CD4-positive, alpha-beta memory T cell (primary cell): ENCODE results near the gene IKBIP. TPM values are rescaled to one million over a fixed set of nuclear protein-coding genes. Genes with fewer than 3 reads are reported as not detected.
"Not testable (repeated sequence)": the region's sequence is repeated elsewhere in the genome, so short reads cannot be mapped to it uniquely, and the experiment has no call there.

Experiments used
- CTCF ChIA-PET: fragments of 350-600 bp; sonication (Branson Sonifier 250); formaldehyde crosslinking; loops from one replicate; lab custom pipeline; 2021; ENCODE audit warnings: inconsistent platforms; ENCODE audit not compliant: partially characterized antibody; lab: Charles Lee
- POLR2A ChIA-PET: fragments of 350-600 bp; sonication (Branson Sonifier 250); formaldehyde crosslinking; loops from one replicate; lab custom pipeline; 2021; ENCODE audit not compliant: partially characterized antibody; lab: Charles Lee
- DNase-seq, 5 donors: peaks; one replicate each; pipeline versions ENCODE4 v3.0.0 to v3.0.0-alpha.2; 2020 to 2022; ENCODE audit warnings: mixed read lengths in 1 of 5
- H3K27ac ChIP-seq: one replicate; pipeline ENCODE4 v1.7.0; 2013; ENCODE audit warnings: low read depth, low read length
- H3K27me3 ChIP-seq: 2 replicates; pipeline ENCODE4 v1.7.0; 2013; ENCODE audit warnings: mild to moderate bottlenecking, low read length, moderate library complexity; ENCODE audit not compliant: insufficient read depth
- H3K36me3 ChIP-seq: 2 replicates; pipeline ENCODE4 v1.7.0; 2013; ENCODE audit warnings: mild to moderate bottlenecking, low read length, moderate library complexity; ENCODE audit not compliant: insufficient read depth
- H3K4me1 ChIP-seq: 2 replicates; pipeline ENCODE4 v1.7.0; 2013; ENCODE audit warnings: mild to moderate bottlenecking, low read length, moderate library complexity; ENCODE audit not compliant: insufficient read depth
- H3K4me3 ChIP-seq, 2 donors: one replicate each; pipeline ENCODE4 v1.7.0; 2013; ENCODE audit warnings: low read length in 2 of 2, mild to moderate bottlenecking in 1 of 2
- H3K9me3 ChIP-seq, 2 donors: one replicate each; pipeline ENCODE4 v1.7.0; 2013; ENCODE audit warnings: low read length in 2 of 2, control low read depth in 1 of 2; ENCODE audit not compliant: control insufficient read depth in 1 of 2
- H3K27ac Mint-ChIP-seq, 7 donors: one replicate each; pipeline ENCODE4 v1.8.0; 2020 to 2021; ENCODE audit warnings: mixed read lengths in 7 of 7, mild to moderate bottlenecking in 6 of 7, inconsistent platforms in 3 of 7, moderate library complexity in 3 of 7
- H3K27me3 Mint-ChIP-seq, 2 donors: one replicate each; pipeline ENCODE4 v1.8.0; 2020 to 2021; ENCODE audit warnings: mixed read lengths in 2 of 2
- H3K36me3 Mint-ChIP-seq, 2 donors: one replicate each; pipeline ENCODE4 v1.8.0; 2020 to 2021; ENCODE audit warnings: mixed read lengths in 2 of 2, inconsistent platforms in 1 of 2, mild to moderate bottlenecking in 1 of 2
- H3K4me1 Mint-ChIP-seq, 4 donors: one replicate each; pipeline ENCODE4 v1.8.0; 2020 to 2021; ENCODE audit warnings: mixed read lengths in 4 of 4, mild to moderate bottlenecking in 1 of 4
- H3K4me3 Mint-ChIP-seq, 8 donors: one replicate each; pipeline ENCODE4 v1.8.0; 2020 to 2021; ENCODE audit warnings: mixed read lengths in 8 of 8, mild to moderate bottlenecking in 7 of 8, moderate library complexity in 6 of 8, inconsistent platforms in 3 of 8
- H3K9me3 Mint-ChIP-seq, 8 donors: one replicate each; pipeline ENCODE4 v1.8.0; 2020 to 2021; ENCODE audit warnings: mixed read lengths in 8 of 8, mild to moderate bottlenecking in 5 of 8, inconsistent platforms in 3 of 8, moderate library complexity in 1 of 8
- intact Hi-C: fragments of 100-400 bp; cut with micrococcal nuclease; formaldehyde crosslinking; loops from one replicate; pipeline ENCODE4 v1.15.1; 2023
- polyA plus RNA-seq, 2 donors: library from polyadenylated mRNA; unstranded; fragments of 300-500 nt; fragmentation: Illumina TruSeq; gene quantifications; one replicate each; pipeline ENCODE4 v1.2.3, GENCODE V29; 2021
- total RNA-seq, 2 experiments: library from RNA; stranded (reverse); gene quantifications; one replicate each; pipeline ENCODE4 v1.2.3, GENCODE V29; 2021

IKBIP gene
- total and polyA plus RNA-seq, 4 experiments from 2014 or later = 6.5 to 8.2 (median 7.6) TPM

- no peaks in the 10 kb centered on the region for H3K4me1 ChIP-seq
- no peak overlapping the region for H3K27ac ChIP-seq
- Mint-ChIP-seq H3K4me1 (peaks cover 0 to 3% (median 1%) of the 10 kb centered on the region in 4 donors), H3K4me3 (no peak overlapping the region), H3K27me3 (no peaks in the 10 kb centered on the region), H3K36me3 (no peaks in the 10 kb centered on the region), H3K27ac (no peak overlapping the region), H3K9me3 (no peaks in the 10 kb centered on the region)
- DNase-seq = no peak
- ChIA-PET POLR2A (interaction anchor here (1.7 kb wide), 1 partner anchor 16 kb away, joined by 6 read pairs; no protein-coding TSS in a partner anchor), CTCF (interaction anchor here (0.8 to 1.3 kb wide), 2 partner anchors 8 to 9 kb away, joined by 3 read pairs; no protein-coding TSS in a partner anchor)
- H3K9me3 ChIP-seq = no peaks in the 10 kb centered on the region
- H3K27me3 ChIP-seq = no peaks in the 10 kb centered on the region
- no peaks in the 10 kb centered on the region for H3K36me3 ChIP-seq
- no peak overlapping the region for H3K4me3 ChIP-seq
- intact Hi-C loops = no loop called here
Observed at GRCh38 chr12:98610596-98610995, 34.0 kb downstream of the IKBIP start.

GRCh38 chr12:98606359-98606988 is 38.1 kb downstream of the IKBIP start:
- Mint-ChIP-seq H3K27me3 (no peaks in the 10 kb centered on the region), H3K4me1 (peaks cover 0 to 9% (median 1%) of the 10 kb centered on the region in 4 donors), H3K4me3 (no peak overlapping the region), H3K27ac (peak overlapping the region in 2 of 7 donors; percentile 5 to 9), H3K36me3 (peaks cover 17 to 25% of the 10 kb centered on the region in 2 donors), H3K9me3 (no peaks in the 10 kb centered on the region)
- Histone ChIP-seq H3K27me3 (no peaks in the 10 kb centered on the region), H3K36me3 (peaks cover 15% of the 10 kb centered on the region), H3K4me1 (no peaks in the 10 kb centered on the region), H3K4me3 (no peak overlapping the region), H3K27ac (no peak overlapping the region), H3K9me3 (no peaks in the 10 kb centered on the region)
- no peak for DNase-seq
- intact Hi-C loops = no loop called here
- ChIA-PET POLR2A (interaction anchor here (1.1 to 2.5 kb wide), 2 partner anchors 13 kb away, joined by 3 to 13 read pairs; partner anchors contain the start of gene SLC25A3), CTCF (interaction anchor here (1.1 to 1.4 kb wide), 3 partner anchors 10 to 20 kb away, joined by 3 read pairs; no protein-coding TSS in a partner anchor)

GRCh38 chr12:98601924-98602323 is 42.7 kb downstream of the IKBIP start:
- Mint-ChIP-seq H3K36me3 (peaks cover 31 to 64% of the 10 kb centered on the region in 2 donors), H3K27ac (peak overlapping the region in 2 of 7 donors; percentile 29 to 65), H3K9me3 (no peaks in the 10 kb centered on the region), H3K4me3 (no peak overlapping the region), H3K4me1 (peaks cover 0 to 20% (median 5%) of the 10 kb centered on the region in 4 donors), H3K27me3 (no peaks in the 10 kb centered on the region)
- intact Hi-C loops = no loop called here
- CTCF ChIA-PET = interaction anchor here (0.9 kb wide), 1 partner anchor 9 kb away, joined by 3 read pairs; no protein-coding TSS in a partner anchor
- H3K36me3 ChIP-seq = peaks cover 43% of the 10 kb centered on the region
- no peaks in the 10 kb centered on the region for H3K9me3 ChIP-seq
- H3K4me1 ChIP-seq = peaks cover 7% of the 10 kb centered on the region
- no peak overlapping the region for H3K27ac ChIP-seq
- H3K27me3 ChIP-seq = no peaks in the 10 kb centered on the region
- no peak overlapping the region for H3K4me3 ChIP-seq
- no peak for DNase-seq
- POLR2A ChIA-PET = interaction anchor here (0.6 to 2.6 kb wide), 3 partner anchors 8 to 71 kb away, joined by 4 to 11 read pairs (median 6); partner anchors contain the start of genes APAF1, IKBIP and SLC25A3

- intact Hi-C loops, H3K4me3 Mint-ChIP-seq, H3K27me3 Mint-ChIP-seq, H3K27me3 ChIP-seq, H3K9me3 Mint-ChIP-seq, H3K27ac ChIP-seq, DNase-seq, H3K9me3 ChIP-seq, H3K4me3 ChIP-seq: not testable (repeated sequence)
- H3K27ac Mint-ChIP-seq = peak overlapping the region in 2 of 7 donors; percentile 27 to 64
- H3K4me1 Mint-ChIP-seq = peaks cover 19 to 48% (median 30%) of the 10 kb centered on the region in 4 donors
- peaks cover 23 to 72% of the 10 kb centered on the region in 2 donors for H3K36me3 Mint-ChIP-seq
- ChIA-PET CTCF (interaction anchor here (1.0 to 8.2 kb wide), 4 partner anchors 31 to 57 kb away, joined by 3 to 51 read pairs (median 3); no protein-coding TSS in a partner anchor), POLR2A (interaction anchor here (5.4 kb wide), 1 partner anchor 48 kb away, joined by 74 read pairs; the partner anchor contains the start of genes APAF1 and IKBIP)
- H3K36me3 ChIP-seq = peaks cover 34% of the 10 kb centered on the region
- H3K4me1 ChIP-seq = peaks cover 33% of the 10 kb centered on the region
Observed at GRCh38 chr12:98597313-98597712, 47.3 kb downstream of the IKBIP start.

- H3K4me3 ChIP-seq = peak overlapping the region; percentile 40 to 71
- H3K27ac ChIP-seq = peak overlapping the region; percentile 94
- H3K36me3 ChIP-seq = peaks cover 24% of the 10 kb centered on the region
- Mint-ChIP-seq H3K4me1 (peaks cover 19 to 48% (median 31%) of the 10 kb centered on the region in 4 donors), H3K9me3 (peaks cover 0 to 2% (median 0%) of the 10 kb centered on the region in 8 donors), H3K27ac (peak overlapping the region; percentile 91 to 99 (median 98)), H3K27me3 (no peaks in the 10 kb centered on the region), H3K36me3 (peaks cover 11 to 56% of the 10 kb centered on the region in 2 donors), H3K4me3 (peak overlapping the region; percentile 90 to 98 (median 96))
- intact Hi-C loops = no loop called here
- ChIA-PET POLR2A (interaction anchor here (1.3 to 5.4 kb wide), 3 partner anchors 50 to 79 kb away, joined by 3 to 74 read pairs (median 44); partner anchors contain the start of genes APAF1, IKBIP and TMPO), CTCF (interaction anchor here (0.6 to 8.2 kb wide), 9 partner anchors 8 to 104 kb away, joined by 3 to 51 read pairs (median 4); partner anchors contain the start of genes APAF1 and IKBIP)
- peaks cover 34% of the 10 kb centered on the region for H3K4me1 ChIP-seq
- DNase-seq = peak in 2 of 5 donors; percentile 12 to 57
- H3K9me3 ChIP-seq = no peaks in the 10 kb centered on the region
- no peaks in the 10 kb centered on the region for H3K27me3 ChIP-seq
Observed at GRCh38 chr12:98595243-98595988, 49.2 kb downstream of the IKBIP start.

GRCh38 chr12:98594050-98594835 is 50.3 kb downstream of the IKBIP start:
- peak overlapping the region; percentile 40 to 71 for H3K4me3 ChIP-seq
- POLR2A ChIA-PET = interaction anchor here (0.7 to 5.4 kb wide), 25 partner anchors 8 to 1674 kb away, joined by 3 to 74 read pairs (median 5); partner anchors contain the start of genes APAF1, IKBIP and TMPO
- intact Hi-C loops = loop anchor here (5.0 kb wide), 2 partner anchors 77 to 1673 kb away; partner anchors contain the start of genes DEPDC4, SCYL2 and TMPO
- no peaks in the 10 kb centered on the region for H3K9me3 ChIP-seq
- Mint-ChIP-seq H3K4me1 (peaks cover 19 to 48% (median 31%) of the 10 kb centered on the region in 4 donors), H3K4me3 (peak overlapping the region; percentile 90 to 98 (median 96)), H3K27ac (peak overlapping the region; percentile 91 to 99 (median 98)), H3K27me3 (no peaks in the 10 kb centered on the region), H3K36me3 (peaks cover 11 to 46% of the 10 kb centered on the region in 2 donors), H3K9me3 (peaks cover 0 to 2% (median 0%) of the 10 kb centered on the region in 8 donors)
- CTCF ChIA-PET = interaction anchor here (1.0 to 8.2 kb wide), 6 partner anchors 28 to 103 kb away, joined by 3 to 51 read pairs (median 6); partner anchors contain the start of gene IKBIP
- DNase-seq = peak in 4 of 5 donors; percentile 10 to 47 (median 14)
- peak overlapping the region; percentile 94 for H3K27ac ChIP-seq
- no peaks in the 10 kb centered on the region for H3K27me3 ChIP-seq
- H3K36me3 ChIP-seq = peaks cover 14% of the 10 kb centered on the region
- peaks cover 34% of the 10 kb centered on the region for H3K4me1 ChIP-seq
